Rectal smooth muscle tissue (tissue), 1 donor: ENCODE measurements around the gene ZNF277.
"Not testable (repeated sequence)": the region's sequence is repeated elsewhere in the genome, so short reads cannot be mapped to it uniquely, and the experiment has no call there.

Experiments
- H3K27ac ChIP-seq: one replicate; pipeline ENCODE4 v1.7.0; 2013; ENCODE audit warnings: low read depth, low read length, inconsistent platforms
- H3K27me3 ChIP-seq: one replicate; pipeline ENCODE4 v1.7.0; 2013; ENCODE audit warnings: low read length; ENCODE audit not compliant: control insufficient read depth, insufficient read depth
- H3K36me3 ChIP-seq: one replicate; pipeline ENCODE4 v1.7.0; 2013; ENCODE audit warnings: low read length; ENCODE audit not compliant: control insufficient read depth, insufficient read depth
- H3K4me1 ChIP-seq: one replicate; pipeline ENCODE4 v1.7.0; 2013; ENCODE audit warnings: low read length; ENCODE audit not compliant: control insufficient read depth, insufficient read depth
- H3K4me3 ChIP-seq: one replicate; pipeline ENCODE4 v1.7.0; 2013; ENCODE audit warnings: low read length
- H3K9ac ChIP-seq: one replicate; pipeline ENCODE4 v1.7.0; 2013; ENCODE audit warnings: low read length

ZNF277 gene

GRCh38 chr7:112296432-112296831, 89.9 kb downstream of the ZNF277 start:
- H3K4me3 ChIP-seq, result no peak overlapping the region
- no peaks in the 10 kb centered on the region for H3K36me3 ChIP-seq
- no peak overlapping the region for H3K27ac ChIP-seq
- H3K27me3 ChIP-seq, result no peaks in the 10 kb centered on the region
- H3K4me1 ChIP-seq, result no peaks in the 10 kb centered on the region
- no peak overlapping the region for H3K9ac ChIP-seq

- H3K36me3 ChIP-seq, result no peaks in the 10 kb centered on the region
- no peak overlapping the region for H3K27ac ChIP-seq
- no peaks in the 10 kb centered on the region for H3K27me3 ChIP-seq
- no peaks in the 10 kb centered on the region for H3K4me1 ChIP-seq
- H3K4me3 ChIP-seq, result no peak overlapping the region
- H3K9ac ChIP-seq, result no peak overlapping the region
Measured at GRCh38 chr7:112297681-112298080, 91.2 kb downstream of the ZNF277 start.

- Histone ChIP-seq H3K27me3 (no peaks in the 10 kb centered on the region), H3K36me3 (no peaks in the 10 kb centered on the region), H3K9ac (no peak overlapping the region), H3K27ac (no peak overlapping the region), H3K4me1 (no peaks in the 10 kb centered on the region), H3K4me3 (no peak overlapping the region)
Measured at GRCh38 chr7:112298543-112299100, 92.1 kb downstream of the ZNF277 start.

GRCh38 chr7:112300072-112300471, 93.6 kb downstream of the ZNF277 start:
- no peaks in the 10 kb centered on the region for H3K4me1 ChIP-seq
- no peak overlapping the region for H3K9ac ChIP-seq
- H3K27ac ChIP-seq, result no peak overlapping the region
- H3K36me3 ChIP-seq, result no peaks in the 10 kb centered on the region
- H3K27me3 ChIP-seq, result no peaks in the 10 kb centered on the region
- no peak overlapping the region for H3K4me3 ChIP-seq

GRCh38 chr7:112300831-112301407, 94.4 kb downstream of the ZNF277 start:
- Histone ChIP-seq H3K27ac (no peak overlapping the region), H3K9ac (no peak overlapping the region), H3K4me3 (no peak overlapping the region), H3K36me3 (no peaks in the 10 kb centered on the region), H3K4me1 (no peaks in the 10 kb centered on the region), H3K27me3 (no peaks in the 10 kb centered on the region)

- H3K4me1 ChIP-seq, result no peaks in the 10 kb centered on the region
- H3K27ac ChIP-seq, result no peak overlapping the region
- H3K9ac ChIP-seq, result no peak overlapping the region
- no peaks in the 10 kb centered on the region for H3K27me3 ChIP-seq
- no peaks in the 10 kb centered on the region for H3K36me3 ChIP-seq
- H3K4me3 ChIP-seq, result no peak overlapping the region
Measured at GRCh38 chr7:112302566-112302965, 96.1 kb downstream of the ZNF277 start.

GRCh38 chr7:112306903-112307302, 100.4 kb downstream of the ZNF277 start:
- no peaks in the 10 kb centered on the region for H3K4me1 ChIP-seq
- no peak overlapping the region for H3K4me3 ChIP-seq
- H3K36me3 ChIP-seq, result no peaks in the 10 kb centered on the region
- H3K9ac ChIP-seq, result no peak overlapping the region
- no peak overlapping the region for H3K27ac ChIP-seq
- no peaks in the 10 kb centered on the region for H3K27me3 ChIP-seq

- no peaks in the 10 kb centered on the region for H3K27me3 ChIP-seq
- no peaks in the 10 kb centered on the region for H3K4me1 ChIP-seq
- H3K36me3 ChIP-seq, result no peaks in the 10 kb centered on the region
- H3K4me3 ChIP-seq, result no peak overlapping the region
- no peak overlapping the region for H3K27ac ChIP-seq
- no peak overlapping the region for H3K9ac ChIP-seq
Measured at GRCh38 chr7:112307506-112307905, 101.0 kb downstream of the ZNF277 start.

GRCh38 chr7:112308974-112309373, 102.5 kb downstream of the ZNF277 start:
- H3K9ac ChIP-seq, result no peak overlapping the region
- H3K36me3 ChIP-seq, result no peaks in the 10 kb centered on the region
- H3K4me3 ChIP-seq, result no peak overlapping the region
- no peaks in the 10 kb centered on the region for H3K4me1 ChIP-seq
- H3K27me3 ChIP-seq, result no peaks in the 10 kb centered on the region
- H3K27ac ChIP-seq, result no peak overlapping the region

- not testable (repeated sequence) for H3K27me3 ChIP-seq, H3K4me3 ChIP-seq, H3K36me3 ChIP-seq, H3K9ac ChIP-seq, H3K4me1 ChIP-seq, H3K27ac ChIP-seq
Measured at GRCh38 chr7:112316803-112317202, 110.3 kb downstream of the ZNF277 start.

- no peaks in the 10 kb centered on the region for H3K27me3 ChIP-seq
- H3K4me1 ChIP-seq, result no peaks in the 10 kb centered on the region
- no peak overlapping the region for H3K9ac ChIP-seq
- H3K4me3 ChIP-seq, result no peak overlapping the region
- peaks cover 4% of the 10 kb centered on the region for H3K36me3 ChIP-seq
- H3K27ac ChIP-seq, result no peak overlapping the region
Measured at GRCh38 chr7:112322070-112322469, 115.6 kb downstream of the ZNF277 start.

GRCh38 chr7:112327566-112327965, 121.1 kb downstream of the ZNF277 start:
- H3K36me3 ChIP-seq, result peaks cover 7% of the 10 kb centered on the region
- H3K27me3 ChIP-seq, result no peaks in the 10 kb centered on the region
- no peak overlapping the region for H3K9ac ChIP-seq
- H3K4me3 ChIP-seq, result no peak overlapping the region
- no peaks in the 10 kb centered on the region for H3K4me1 ChIP-seq
- no peak overlapping the region for H3K27ac ChIP-seq

- H3K4me3 ChIP-seq, result no peak overlapping the region
- no peak overlapping the region for H3K27ac ChIP-seq
- H3K4me1 ChIP-seq, result no peaks in the 10 kb centered on the region
- H3K9ac ChIP-seq, result no peak overlapping the region
- no peaks in the 10 kb centered on the region for H3K27me3 ChIP-seq
- H3K36me3 ChIP-seq, result peaks cover 2% of the 10 kb centered on the region
Measured at GRCh38 chr7:112331492-112331891, 125.0 kb downstream of the ZNF277 start.
